GM18858 (cell line): ENCODE data around the gene AUH.
"Not testable (repeated sequence)": the region's sequence is repeated elsewhere in the genome, so short reads cannot be mapped to it uniquely, and the experiment has no call there.

Experiments used
- ATAC-seq: cut with Tn5 transposase; IDR thresholded peaks from one replicate; pipeline ENCODE4 v1.9.1; 2021; ENCODE audit not compliant: unreplicated experiment

The AUH gene

DNA sequence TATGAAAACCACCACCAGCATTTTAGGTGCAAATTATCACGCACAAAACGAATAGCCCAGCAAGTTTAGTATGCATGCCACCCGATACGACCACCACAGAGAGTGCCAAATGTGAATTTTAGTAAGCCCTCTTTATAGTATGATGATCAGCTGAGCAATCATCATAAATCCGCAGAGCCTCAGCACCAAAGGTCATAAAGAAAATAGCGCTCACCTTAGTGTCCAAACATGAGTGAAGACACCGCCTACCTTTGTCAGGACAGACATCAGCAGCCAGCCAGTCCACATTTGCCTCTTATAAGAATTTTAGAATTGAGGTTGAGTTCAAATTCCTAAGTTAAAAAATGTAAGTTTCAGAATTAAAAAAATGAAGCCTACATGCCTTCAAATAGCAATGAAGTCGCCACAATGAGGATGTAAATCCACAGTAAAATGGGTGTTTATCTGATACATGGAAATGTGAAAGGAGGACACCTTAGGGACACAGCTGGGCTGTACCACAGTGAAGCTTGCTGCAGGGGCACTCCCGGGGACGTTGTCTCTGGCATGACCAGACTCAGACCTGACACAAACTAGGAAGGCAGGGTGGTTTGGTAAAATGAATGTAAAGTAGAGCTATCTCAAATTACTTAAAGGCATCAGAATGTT lies 149.0 kb downstream of the AUH start:
- no peak for ATAC-seq

DNA sequence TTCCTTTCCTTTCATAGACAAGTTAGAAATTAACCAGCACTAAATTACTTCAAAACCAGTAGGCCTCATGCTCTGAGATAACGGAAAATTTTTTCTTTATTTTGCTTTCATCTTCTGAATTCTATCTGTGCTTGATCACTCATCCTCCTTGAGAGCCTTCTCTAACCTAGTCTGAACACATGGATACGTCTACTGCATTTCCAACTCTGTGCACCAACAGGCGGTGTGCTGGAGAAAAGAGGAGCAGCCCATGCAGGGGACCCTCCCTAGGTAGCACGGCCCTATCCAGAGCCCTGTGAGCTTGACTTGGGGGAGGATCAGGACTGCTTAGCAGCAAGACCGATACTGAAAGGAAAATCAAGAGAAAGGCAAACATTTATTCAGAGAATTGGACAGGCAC lies 149.8 kb downstream of the AUH start:
- no peak for ATAC-seq

DNA sequence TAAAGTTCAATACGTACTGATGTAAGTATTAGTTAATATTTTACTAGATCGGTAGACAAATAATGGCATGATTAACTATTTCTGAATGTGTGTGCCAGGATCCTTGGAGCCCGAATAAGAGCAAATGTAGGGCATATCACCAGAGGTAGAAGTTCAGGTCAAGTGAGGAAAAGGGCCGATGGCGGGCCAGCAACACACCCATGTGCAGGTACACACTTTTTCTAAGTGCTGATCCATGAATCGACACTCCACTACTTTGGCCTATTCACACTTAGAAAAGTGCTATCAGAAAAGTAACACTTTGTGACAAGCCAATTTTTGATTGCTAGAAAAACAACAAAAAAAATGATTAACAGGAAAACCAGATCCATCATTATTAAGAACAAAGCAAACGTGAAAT lies 150.3 kb downstream of the AUH start:
- no peak for ATAC-seq

DNA sequence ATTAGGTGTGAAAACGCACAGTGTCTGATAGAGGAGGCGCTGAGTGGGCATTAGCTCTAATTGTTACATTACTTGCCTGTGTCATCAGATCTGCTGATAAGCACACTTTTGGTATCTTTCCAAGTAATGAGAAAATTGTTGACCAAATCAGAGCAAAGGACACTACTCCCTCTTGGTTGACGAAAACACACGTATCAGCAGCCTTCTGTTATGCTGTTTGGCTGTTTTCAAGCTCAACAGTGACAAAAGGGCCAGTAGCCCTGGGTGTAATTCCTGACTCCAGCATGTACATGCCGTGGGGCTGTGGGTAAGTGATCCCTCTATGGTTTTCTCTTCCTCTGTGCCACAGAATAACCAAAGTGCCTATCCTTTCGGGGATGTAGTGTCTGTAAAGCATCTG lies 151.4 kb downstream of the AUH start:
- ATAC-seq, result no peak

DNA sequence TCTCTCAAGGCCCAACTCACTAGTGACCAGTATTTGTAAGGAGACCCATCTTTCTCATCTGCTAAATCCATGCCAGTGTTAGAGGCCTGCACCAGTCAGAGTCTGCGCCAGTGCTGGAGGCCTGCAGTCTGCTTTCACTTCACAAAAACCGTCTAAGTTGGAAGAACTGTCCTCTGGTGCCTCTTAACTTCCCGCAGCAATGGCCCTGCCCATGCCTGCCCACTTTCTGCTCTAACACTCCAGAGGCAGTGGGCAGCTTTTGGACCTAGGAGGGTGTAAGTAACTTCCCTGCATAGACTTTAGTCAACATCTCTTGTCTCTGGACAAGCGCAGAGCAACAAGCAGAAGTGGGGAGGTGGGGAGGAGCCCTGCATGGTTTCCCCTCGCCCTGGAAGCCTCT lies 152.9 kb downstream of the AUH start:
- no peak for ATAC-seq

DNA sequence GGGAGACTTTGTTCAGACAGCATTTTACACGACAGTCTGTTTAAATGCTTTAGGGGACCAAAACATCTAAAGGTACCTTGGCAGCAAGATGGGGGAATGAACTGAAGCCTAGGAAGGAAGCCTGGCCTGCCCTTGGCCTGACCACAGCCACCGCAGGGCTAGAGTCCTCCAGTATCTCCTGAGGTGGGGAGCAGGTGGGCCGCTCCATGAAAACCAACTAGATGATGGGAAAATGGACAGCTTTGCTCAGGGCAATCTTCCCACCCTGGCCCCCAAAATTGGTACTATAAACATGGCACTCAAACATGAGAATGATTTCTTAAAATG lies 153.3 kb downstream of the AUH start:
- no peak for ATAC-seq

DNA sequence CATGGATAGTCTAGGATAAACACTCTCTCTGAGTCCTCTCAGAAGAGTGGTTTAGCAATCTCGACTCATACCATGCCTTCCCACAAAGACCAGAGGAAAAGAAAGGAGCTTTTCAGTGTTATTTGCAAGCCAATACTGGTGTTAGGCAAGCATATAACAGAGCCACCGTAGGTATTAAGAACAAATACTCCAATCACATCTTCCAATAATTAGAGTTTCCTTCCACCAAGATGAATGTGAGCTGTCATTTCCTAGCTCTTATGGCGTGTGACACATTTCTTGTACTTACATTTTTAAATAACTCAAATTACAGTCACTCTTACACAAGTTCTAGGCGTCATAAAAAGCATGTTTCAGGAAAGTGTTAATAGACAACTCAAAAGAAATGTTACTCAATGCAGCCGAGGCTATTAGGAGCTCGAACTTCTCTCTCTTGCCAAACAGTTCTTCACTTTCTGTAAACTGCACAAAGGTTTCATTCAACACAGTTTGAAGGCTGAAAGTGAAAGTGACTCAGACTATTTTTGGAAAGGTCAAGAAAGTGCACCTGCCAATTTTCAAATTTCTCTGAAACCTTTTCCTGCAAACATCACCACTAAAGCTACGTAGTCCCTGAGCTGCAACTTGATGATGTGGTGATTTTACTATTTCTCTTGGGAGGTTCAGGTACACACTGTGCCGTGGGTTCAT lies 153.8 kb downstream of the AUH start:
- ATAC-seq, result peak; percentile 69

DNA sequence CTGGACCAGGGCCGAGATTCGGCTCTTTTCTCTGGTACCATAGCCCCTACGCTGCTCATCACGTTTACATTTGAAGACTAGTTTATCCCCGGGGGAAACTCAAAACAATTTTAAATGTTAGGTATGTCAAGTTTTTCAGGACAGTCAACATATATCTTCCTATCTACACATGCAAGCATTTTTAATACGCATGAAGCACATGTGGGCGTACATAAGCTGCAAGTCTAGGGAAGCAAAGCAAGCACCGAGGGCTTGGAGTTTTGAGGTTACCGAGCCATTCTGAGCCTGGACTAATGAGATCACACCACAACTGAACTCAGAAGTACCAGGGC lies 154.4 kb downstream of the AUH start:
- no peak for ATAC-seq

DNA sequence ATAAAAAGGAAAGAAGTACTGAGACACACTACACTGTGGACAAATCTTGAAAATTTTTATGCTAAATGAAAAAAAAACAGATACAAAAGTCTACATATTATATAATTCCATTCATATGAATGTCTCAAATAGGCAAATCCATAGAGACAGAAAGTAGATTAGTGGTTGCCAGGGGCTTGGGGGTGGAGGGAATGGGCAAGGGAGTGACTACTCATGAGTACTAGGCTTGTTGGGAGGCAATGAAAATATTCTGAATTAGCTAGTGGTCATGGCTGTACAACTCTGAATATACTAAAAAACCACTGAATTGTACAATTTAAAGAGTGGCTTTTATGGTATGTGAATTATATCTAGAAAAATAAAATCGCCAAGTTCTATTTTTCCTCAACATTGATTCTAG lies 154.9 kb downstream of the AUH start:
- no peak for ATAC-seq

DNA sequence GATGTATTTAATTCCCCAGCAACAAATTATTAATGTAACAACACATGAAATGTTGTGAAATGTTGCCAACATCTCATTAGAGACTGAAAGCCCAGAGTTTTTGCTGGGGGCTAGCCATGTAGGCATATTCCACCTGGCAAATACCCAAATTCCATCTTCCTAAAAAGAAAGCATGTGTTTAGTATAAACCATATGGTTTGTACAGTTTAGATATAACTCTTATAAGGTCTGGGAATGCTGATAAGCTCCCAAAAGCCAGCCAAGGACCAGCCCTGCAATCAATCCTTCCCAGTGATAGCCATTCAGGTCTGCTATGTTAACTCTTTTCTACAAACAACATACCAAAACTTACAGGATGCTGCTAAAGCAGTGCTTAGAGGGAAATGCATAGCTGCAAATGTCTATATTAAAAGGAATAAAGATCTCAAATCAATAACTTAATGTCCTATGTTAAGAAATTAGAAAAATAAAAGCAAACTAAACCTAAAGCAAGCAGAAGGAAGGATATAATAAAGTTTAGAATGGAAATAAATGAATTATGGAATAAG lies 158.9 kb downstream of the AUH start:
- no peak for ATAC-seq

DNA sequence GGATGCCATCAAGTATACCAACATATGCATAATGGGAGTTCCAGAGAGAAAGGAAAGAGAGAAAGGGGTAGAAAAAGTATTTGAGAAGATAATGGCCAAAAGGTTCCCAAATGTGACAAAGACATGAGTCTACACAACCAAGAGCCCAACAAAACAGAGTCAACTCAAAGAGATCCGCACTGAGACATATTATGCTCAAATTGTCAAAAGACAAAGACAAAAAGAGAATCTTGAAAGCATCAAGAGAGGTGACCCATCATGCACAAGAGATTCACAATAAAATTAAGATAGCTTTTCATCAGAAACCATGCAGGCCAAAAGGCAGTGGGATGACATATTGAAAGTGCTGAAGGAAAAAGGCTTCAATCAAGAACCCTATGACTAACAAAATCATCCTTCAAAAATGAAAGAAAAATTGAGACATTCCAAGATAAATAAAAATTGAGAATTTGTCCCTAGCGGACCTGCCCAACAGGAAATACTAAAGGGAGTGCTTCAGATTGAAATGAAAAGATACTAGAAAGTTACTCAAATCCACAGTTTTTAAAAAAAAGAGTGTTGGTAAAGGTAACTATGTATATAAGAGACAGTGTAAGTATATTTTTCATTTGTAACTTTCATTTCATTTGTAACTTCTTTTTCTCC lies 160.9 kb downstream of the AUH start:
- no peak for ATAC-seq

DNA sequence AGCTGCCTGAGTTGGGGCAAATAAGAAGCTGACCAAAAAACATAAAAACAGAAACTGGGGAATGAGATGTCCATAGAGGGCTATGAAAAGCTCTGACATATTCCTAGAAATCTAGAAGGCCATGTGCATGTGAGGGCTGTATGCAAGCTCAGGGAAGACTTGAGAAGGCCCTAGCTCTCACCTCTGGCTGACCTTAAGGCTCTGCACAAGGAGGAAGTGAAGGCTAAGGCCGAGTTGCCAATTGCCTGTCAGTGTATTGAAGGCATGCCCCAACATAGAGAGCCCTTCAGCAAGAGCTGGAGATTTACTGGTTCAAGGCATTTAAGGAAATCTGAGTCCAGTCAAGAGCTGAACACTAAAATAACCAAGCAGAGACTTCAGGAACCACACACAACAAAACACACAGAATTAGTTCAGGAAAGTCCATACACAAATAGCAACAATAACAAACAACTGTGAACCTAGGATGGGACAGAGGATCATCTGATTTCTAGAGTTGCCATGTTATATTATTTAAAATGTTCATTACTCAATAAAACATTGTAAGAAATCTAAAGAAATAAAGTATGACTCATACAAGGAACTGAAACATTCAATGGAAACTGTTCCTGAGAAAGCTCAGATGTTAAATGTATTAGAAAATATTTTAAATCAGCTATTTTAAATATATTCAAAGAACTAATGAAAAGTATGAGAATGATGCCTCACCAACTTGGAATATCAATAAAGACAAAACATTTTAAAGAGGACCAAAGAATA lies 161.8 kb downstream of the AUH start:
- no peak for ATAC-seq

DNA sequence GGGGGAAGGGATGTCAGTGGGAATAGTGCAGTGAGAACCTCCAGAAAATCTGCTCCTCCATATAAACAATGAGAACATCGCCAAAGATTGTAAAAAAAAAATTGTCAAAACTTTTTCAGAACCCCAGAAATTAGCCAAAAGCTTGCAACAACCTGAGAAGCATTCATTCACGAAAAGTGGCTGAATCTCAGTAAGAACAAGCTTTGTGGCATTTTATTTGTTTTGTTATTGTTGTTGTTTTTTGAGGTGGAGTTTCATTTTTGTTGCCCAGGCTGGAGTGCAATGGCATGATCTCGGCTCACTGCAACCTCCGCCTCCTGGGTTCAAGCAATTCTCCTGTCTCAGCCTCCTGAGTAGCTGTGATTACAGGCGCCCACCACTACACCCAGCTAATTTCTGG lies 162.8 kb downstream of the AUH start:
- ATAC-seq, result not testable (repeated sequence)

DNA sequence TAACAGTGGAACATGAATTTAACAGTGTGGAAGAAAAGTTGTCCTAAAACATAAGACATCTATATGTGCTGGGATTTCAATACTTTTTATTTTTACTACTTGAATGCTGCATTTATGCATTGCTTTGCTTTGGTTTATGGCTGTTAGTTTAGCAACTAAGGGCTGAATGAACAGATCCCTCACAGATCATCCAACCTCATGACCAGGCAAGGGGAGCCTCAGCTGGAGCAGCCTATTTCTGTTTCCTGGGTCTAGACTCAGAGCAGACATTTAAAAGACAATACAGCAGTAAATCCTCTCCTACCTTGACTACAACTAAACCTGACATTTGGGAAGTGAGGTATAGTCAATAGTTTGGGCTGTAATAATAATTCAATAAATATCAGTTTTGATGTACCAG lies 163.3 kb downstream of the AUH start:
- no peak for ATAC-seq

DNA sequence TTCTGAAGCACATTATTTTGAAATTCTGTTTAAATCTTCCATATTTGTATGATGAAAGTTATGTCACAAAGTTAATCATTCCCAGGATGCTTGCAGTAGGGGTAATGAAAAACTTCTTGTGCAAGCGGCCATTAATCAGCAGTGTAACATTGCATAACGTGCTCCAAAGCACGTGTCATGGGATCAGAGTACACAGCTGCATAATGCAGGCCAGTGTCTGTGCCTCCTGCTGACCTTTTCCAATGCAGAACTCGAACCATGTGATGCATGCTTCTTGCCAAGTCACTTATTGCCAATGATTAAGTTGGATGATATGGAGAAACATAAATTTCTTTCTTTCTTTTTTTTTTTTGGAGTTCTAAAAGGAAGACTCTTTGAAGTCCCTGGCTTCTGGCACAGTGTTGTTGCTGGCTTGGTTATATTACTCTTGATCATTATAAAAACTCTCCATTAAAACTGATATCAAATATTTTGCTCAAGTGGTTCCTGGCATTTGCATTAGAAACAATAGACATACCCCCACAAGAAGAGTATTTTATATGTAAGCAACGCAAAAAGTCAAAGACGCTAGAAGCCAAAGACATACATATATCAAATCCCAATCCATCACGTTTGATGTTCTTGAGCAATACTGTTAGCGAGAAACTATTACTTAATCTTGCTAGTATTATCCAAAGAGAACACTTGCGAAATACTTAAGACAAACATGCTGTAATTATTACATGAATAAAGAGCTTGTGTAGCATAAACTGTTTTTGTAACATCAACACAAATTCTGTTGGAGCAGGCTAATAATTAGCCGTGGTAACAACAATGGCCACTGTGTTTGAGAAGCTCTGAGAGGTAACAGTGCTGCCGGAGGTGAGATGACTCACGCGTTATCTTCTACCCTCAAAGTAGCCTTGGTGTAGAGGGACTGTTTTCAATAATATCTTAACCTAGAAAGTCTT lies 164.2 kb downstream of the AUH start:
- no peak for ATAC-seq

DNA sequence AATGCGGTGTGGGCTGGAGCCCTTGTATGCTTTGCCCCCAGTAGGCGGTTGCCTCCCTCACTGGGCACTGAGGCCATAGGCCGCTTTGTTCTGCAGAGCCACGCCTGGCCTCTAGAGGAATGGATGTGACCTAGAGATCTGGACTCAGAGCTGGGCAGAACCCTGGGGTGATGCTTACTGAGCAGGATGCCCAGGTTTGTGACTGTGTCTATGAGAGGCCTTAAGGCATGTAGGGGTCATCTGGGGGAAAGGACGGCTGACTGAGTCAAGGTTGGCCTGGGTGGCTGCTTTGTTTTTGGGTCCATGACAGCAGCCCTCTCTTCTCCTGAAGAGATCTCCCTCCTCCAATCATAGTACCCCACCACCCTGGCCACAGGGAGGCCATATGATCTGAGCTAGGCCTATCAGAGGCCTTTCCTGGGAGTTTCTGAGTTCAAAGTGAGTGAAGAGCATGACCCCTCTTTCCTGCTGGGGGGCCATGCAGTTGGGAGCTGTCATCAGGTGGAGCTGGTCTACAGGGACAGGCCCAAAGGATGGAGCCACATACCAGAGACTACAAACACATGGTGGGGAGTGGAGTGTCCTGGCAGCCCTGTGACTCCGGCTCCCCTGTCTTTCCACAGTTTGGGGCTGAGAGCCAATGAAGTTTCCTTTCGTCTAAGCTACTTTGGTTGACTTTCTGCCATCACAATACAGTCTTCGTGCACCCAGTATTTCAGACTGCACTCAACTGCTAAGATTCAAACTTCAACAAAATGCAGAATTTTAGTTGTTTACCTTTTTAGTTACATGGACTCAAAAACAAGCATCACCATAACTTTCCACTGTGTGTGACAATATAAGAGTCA lies 165.4 kb downstream of the AUH start:
- ATAC-seq, result no peak

DNA sequence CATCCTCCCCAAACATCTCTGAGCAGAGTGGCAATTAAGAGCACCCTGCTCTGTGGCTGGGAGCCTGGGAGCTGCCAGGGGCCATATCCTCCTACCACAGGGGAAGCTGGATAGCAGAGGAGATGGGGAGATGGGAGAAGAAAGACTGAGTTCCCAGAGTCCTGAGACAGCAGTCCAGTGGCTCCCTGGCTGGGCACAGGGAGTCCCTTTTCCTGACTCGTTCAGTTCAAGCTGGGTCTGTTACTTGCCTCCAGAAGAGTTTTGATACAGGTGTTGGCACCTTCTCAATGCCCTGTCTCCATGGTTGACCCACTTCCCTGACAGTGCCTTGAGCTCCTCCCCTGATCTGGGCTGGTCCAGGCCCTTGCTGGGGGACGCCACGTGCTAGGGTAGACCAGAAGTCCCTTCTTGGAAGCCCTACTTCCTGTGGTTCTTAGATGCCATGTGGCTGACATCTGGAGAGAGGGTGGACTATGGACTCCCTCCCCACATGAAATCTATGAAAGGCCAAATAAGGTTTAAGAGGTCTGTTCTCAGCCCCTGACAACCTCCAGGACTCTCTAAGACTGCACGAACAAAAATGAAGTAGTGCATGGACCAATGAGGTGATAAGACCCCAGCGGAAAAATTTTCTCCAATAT lies 166.2 kb downstream of the AUH start:
- no peak for ATAC-seq

DNA sequence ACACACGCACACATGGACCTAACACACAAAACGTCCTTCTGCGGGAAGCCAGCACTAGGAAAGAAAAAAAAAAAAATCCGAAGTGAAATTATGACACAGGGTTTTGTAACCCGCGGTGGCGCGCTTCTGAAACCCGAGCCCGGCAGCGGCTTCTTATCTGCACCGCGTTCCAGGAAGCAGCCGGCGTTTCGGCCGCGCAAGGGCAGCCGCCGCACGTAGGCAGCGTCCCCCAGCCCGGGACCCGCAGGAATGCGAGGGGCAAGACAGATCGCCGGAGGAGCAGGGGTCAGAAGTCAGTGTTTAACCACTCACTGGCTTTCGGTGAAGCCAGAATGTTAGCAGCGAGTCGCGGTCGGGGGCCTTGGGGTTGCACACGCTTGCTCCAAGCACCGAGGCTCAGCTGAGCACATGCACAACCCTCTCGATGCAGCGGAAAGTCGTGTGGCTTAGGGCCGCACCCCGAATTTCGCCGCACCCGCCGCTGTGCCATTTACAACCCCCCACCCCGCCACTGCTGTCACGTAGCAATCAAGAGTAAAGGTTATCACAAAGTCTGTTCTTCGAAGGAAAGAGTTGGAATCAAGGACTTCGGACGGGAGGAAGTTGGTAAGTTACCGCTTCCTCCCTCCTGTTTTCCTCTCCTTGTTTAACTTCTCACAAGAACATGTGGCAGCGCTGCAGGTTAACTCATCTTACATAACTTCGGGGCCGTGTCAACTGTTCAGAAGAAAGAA lies 167.9 kb downstream of the AUH start:
- ATAC-seq, result peak; percentile 43
